Anterior cingulate cortex (tissue), 58 donors: ENCODE results near the gene PLCB1.
A peak's percentile ranks its signal among the peaks of the same experiment; 100 is the strongest.

Experiments used
- DNase-seq, 58 donors: peaks; one replicate each; lab custom pipeline; 2025; lab: John Stamatoyannopoulos, UW

The PLCB1 gene

GRCh38 chr20:8523684-8524083 is 391.6 kb downstream of the PLCB1 start:
- DNase-seq, result peak in 1 of 58 donors; percentile 2

DNA sequence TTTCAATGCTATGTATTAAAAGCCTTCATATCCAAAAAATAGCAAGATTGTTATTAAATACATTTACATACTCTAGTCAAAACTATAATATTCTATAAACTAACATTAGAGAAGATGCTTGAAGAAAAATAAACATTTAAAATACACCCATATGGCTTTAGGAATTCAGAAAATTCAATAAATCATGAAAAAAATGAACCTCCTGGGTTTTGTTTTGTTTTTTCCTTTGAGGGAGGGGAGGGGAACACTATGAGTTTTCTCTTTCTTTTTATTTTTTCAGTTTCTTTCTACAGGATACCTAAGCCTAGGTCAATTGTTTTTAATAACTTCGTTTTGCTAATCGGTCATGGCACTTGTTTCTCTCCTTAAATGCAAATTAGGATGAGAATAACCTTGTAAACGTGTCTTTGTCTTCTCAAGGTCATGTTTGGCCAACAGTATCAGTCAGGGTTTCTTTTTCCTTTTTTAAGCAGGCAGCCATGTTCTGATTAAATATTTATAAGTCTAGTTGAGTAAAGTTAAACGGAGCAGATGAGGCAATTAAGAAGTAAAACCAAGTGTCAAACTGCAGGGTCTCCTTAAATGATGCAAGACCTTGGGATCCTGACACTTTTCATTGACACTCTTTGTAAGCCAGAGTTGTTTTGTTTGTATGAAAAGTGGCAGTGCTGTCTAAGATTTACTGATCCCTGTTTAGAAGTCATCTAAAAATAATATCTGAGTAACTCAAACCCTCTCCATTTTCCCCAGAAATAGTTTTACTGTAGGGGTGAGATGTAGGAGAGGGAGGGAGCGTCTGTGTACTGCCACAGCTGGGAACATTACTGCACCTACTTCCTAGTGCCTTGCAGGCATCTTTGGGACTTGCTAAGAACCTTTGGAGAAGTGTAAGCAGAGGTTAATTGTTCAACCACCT is 392.3 kb downstream of the PLCB1 start:
- DNase-seq, result no peak

- no peak for DNase-seq
Measured at GRCh38 chr20:8525017-8525343, 392.9 kb downstream of the PLCB1 start.

GRCh38 chr20:8526610-8527009 is 394.5 kb downstream of the PLCB1 start:
- no peak for DNase-seq

- DNase-seq, result no peak
Measured at GRCh38 chr20:8527998-8528723, 396.1 kb downstream of the PLCB1 start.

DNA sequence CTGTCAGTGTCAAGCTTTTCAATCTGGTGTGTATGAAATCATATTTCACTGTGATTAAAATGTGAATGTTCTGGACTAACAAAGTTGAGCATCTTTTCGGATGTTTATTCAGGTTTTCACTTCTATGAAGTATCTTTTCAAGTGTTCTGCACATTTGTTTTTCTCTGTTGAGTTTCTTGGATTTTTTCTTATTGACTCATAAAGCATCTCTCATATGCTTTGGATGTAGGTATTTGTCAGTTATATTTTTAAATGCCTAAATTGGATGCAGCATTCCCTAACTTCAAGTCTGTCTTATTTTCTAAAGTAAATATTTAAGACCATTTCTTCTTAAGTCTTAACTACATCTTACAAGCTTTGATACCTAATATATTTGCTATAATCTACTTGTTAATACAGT is 398.0 kb downstream of the PLCB1 start:
- no peak for DNase-seq

DNA sequence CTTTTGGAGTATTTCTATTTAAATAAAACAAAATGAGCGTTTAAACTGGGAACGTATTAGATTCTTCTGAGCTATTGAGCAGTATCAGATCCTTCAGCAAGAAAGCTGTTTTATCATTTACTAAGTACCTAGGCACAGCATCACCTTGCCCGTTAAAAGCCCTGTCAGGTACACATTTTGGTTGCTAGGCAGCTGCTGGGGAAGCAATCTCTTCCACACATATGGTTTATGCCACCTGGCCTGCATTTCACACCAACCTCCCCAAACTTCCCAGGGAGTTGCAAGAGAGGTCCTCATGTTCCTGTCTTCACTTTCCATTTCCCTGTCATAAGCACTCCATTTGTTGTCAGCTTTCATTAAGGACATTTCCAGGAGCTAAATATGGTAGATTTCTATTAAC is 400.1 kb downstream of the PLCB1 start:
- DNase-seq, result no peak

DNA sequence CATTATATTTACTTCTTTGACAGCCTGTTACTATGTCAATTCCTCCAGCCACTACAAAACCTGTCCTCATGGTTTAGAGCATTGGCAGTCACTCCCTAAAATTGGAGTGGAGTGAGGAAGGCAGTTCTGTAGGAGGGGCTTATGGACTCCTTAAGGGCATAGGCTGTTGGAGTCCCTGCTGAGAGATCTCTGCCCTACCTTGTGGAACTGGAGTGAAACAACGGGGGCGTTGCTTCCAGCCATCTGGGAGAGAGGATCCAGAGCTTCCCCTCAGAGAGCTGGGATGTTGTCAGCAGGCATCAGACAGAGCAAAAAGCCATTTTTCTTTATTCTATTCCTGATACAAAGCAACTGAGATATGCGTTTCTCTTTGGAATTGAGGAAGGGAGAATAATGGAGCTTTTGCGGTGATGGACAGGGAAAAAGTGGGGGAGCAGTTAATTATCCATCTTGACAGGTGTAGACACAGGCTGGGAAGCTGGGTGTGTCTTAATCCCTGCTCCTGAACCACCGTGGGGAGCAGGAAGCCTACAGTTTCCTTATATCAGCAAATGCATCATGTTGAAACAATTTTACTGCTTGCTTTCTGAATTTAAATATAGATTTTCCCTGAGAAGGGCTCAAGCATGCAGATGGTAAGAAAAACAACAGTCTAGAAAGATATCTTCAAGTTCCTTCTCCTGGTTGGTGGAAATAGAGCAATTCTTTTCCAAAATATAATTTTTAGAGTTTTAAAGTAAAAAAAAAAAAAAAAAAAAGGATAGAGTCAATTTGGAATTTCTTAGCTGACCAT is 402.5 kb downstream of the PLCB1 start:
- DNase-seq, result peak in 1 of 58 donors; percentile 10

- DNase-seq, result no peak
Measured at GRCh38 chr20:8535403-8536261, 403.6 kb downstream of the PLCB1 start.

DNA sequence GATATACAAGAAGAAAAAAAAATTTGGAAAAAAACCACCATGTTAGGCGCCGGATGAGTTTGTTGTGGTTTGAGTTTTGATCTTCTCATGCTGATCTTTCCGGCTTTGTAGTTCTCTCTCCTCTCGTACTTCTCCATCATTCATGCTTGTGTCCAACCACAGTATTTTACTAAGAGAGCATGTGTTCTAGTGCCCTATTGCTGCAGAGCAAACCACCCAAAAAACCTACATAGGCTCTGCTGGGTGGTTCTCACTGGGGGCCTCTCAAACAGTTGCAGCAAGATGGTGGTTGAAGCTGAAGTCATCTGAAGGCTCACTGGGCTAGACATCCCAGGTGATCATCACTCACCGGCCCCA is 404.2 kb downstream of the PLCB1 start:
- DNase-seq, result no peak

GRCh38 chr20:8540466-8540865 is 408.4 kb downstream of the PLCB1 start:
- DNase-seq, result no peak

GRCh38 chr20:8542110-8542486 is 410.0 kb downstream of the PLCB1 start:
- DNase-seq, result no peak

DNA sequence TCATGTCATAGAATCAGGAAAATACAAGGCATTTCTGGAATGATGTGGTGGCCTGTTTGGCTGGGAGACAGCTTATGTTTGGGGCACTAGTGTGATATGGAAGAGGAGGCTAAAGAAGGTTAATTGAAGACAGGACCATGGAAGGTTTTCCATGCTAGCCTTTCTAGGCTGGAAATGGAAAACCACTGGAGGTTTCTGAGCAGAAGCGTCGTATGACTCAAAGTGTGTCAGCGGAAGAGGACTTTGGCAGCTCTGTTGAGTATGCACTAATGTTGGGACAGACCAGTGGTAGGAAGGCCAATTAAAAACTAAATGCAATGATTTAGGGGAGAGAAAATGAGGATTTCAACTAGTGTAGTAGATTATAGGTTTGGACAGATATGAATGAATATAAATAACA is 413.1 kb downstream of the PLCB1 start:
- peak in 3 of 58 donors; percentile 5 to 40 (median 6) for DNase-seq

GRCh38 chr20:8547035-8547650 is 415.1 kb downstream of the PLCB1 start:
- no peak for DNase-seq

DNA sequence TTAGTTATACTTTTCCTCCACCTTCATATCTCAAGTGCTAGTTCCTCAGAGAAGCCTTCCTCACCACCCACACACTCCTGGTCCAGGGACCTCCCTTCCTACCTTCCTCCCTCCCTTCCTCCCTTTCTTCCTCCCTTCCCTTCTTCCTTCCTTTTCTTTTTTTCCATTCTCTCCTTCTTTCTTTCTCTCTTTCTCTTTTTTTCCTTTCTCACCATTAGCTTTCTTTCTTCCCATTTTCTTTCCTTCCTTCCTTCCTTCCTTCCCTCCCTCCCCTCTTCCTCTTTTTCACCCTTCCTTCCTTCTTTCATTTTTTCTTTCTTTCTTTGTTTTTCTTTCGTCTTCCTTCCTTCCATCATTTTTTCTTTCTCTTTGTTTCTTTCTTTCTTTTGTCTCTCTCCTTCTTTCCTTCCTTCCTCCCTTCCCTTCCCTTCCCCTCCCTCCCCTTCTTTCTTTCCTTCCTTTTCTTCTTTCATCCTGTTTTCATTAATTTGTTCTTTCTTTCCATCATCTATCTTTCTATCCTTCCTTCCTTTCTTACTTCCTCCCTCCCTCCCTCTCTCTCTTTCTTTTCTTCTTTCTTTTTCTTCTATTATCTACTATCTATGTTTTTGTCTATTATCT is 416.0 kb downstream of the PLCB1 start:
- DNase-seq, result no peak

- no peak for DNase-seq
Measured at GRCh38 chr20:8549192-8549591, 417.1 kb downstream of the PLCB1 start.

DNA sequence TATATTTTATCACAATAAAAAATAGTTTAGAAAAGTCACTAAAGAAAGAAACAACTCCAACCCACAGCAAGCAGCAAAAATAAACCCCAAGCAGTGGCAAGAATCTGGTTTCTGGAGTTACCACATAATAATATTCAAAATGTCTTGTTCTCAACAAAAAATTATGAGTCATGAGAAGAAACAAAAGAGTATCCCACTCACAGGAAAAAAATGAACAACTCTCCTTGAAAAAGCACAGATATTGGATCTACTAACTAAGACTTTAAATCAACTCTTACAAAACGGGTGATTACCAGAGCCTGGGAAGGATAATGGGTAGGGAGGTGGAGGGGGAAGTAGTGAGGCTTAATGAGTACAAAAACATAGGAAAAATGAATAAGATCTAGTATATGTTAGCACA is 425.6 kb downstream of the PLCB1 start:
- no peak for DNase-seq

GRCh38 chr20:8562356-8562755 is 430.3 kb downstream of the PLCB1 start:
- DNase-seq, result peak in 9 of 58 donors; percentile 3 to 21 (median 7)

DNA sequence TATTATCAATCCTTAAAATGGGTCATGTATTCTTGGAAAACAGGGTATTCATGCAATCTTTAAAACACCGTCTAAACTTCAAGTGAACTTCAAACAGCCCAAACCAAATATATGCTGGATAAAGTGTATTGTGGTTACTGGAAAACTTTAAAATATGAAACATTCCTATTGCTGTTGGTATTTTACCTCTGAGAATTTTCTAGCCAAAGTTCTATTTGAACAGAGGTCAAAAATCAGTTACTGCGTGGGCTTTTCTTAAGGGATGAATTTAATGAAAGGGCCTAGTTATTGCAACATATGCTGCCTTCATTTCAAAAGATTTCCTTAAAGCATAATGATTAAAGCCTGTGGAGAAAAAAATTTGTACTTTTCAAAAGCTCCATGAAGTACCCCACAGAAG is 436.0 kb downstream of the PLCB1 start:
- DNase-seq, result no peak
